Endometrium (tissue), 2 donors: ENCODE data around the gene ACRV1.

ENCODE experiments used
- FAIRE-seq: peaks from 2 replicates; lab custom pipeline; 2012; peaks lifted over from hg19 to GRCh38; lab: Jason Lieb, UNC
- donor health status: control.
- donor health status: control.

The ACRV1 gene

GRCh38 chr11:125649465-125650166, 31.0 kb downstream of the ACRV1 start:
- no peak for FAIRE-seq

DNA sequence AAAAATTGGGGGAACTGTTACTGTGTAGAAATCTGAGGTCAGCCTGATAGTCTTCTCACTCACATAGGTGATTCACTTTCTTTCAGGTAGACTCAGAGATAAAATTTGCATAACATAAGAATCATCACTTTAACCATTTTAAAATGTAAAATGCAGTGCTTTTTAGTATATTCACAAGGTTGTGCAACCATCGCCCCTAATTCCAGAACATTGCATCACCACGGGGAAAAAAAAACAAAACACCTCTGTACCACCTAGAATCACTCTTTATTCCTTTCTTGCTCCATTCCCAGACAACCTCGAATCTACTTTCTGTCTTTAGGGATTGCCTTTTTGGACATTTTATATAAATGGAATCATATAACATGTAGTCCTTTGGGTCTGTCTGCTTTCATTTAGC, 34.8 kb downstream of the ACRV1 start:
- no peak for FAIRE-seq

DNA sequence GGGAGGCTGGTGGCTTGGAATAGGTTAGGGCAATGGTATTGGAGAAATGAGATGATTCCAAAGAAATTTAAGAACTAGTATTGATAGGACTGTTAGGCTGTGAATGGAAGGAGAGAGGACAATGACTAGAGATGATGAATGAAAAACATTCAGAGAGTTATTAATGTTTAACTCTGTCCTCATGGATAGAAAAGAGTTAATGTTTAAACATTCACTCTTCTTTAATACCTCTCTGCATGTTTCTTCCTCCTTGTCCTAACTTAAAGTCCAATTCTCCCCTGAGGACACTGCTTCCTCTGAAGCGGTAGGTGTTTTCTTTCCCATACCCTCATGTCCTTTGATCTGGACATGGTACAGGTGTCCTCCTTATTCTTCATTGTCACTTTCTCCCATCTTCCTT, 42.3 kb downstream of the ACRV1 start:
- FAIRE-seq, result no peak

GRCh38 chr11:125637840-125638239, 42.8 kb downstream of the ACRV1 start:
- no peak for FAIRE-seq

DNA sequence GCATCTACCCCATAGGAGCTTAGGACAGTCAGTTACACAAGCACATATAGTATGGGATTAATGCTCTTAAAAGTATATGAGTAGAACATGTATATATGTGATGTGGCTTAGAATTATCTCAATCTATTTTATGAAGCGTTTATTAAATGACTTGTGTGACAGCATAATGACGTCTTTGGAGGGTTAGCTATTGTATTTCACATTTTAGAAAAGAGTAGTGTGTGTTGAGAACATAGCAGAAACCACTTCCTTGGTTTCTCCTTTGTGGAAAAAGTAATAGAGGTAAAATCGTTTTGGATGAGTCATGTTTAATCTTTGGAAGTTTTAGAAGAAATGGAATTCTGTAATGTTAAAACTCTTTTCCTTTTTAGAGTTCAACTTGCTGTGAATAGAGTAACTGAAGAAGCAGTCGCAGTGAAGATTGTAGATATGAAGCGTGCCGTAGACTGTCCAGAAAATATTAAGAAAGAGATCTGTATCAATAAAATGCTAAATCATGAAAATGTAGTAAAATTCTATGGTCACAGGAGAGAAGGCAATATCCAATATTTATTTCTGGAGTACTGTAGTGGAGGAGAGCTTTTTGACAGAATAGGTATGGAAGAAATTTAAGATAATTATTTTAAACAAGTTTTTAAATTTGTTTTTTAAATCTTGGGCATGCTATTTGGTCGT, 53.3 kb downstream of the ACRV1 start:
- no peak for FAIRE-seq

DNA sequence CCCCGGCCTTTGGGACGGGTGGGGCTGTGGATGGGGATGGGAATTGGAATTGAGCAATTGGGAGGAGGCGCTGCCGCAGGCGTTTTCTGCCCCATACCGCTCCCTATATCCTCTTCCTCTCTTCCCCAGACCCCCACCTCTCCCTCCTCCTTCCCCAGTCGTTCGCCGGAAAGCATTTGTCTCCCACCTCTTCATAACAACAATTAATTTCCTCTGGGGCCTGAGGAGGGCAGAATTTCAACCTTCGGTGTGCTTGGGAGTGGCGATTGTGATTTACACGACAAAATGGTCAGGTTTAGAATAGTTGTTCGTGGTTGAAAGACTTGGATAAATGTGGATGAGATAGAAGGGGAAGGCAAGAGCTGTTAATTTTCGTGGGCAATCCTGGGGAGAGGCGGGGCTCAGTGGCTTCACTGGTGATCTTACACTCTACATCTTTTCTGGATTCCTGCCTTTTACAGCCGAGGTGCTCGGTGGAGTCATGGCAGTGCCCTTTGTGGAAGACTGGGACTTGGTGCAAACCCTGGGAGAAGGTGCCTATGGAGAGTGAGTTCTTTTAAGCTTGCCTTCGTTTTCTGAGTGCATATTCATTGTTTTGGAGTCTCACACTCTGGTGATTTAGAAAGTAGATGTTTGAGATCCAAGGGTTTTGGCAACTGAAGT, 54.2 kb downstream of the ACRV1 start:
- no peak for FAIRE-seq

DNA sequence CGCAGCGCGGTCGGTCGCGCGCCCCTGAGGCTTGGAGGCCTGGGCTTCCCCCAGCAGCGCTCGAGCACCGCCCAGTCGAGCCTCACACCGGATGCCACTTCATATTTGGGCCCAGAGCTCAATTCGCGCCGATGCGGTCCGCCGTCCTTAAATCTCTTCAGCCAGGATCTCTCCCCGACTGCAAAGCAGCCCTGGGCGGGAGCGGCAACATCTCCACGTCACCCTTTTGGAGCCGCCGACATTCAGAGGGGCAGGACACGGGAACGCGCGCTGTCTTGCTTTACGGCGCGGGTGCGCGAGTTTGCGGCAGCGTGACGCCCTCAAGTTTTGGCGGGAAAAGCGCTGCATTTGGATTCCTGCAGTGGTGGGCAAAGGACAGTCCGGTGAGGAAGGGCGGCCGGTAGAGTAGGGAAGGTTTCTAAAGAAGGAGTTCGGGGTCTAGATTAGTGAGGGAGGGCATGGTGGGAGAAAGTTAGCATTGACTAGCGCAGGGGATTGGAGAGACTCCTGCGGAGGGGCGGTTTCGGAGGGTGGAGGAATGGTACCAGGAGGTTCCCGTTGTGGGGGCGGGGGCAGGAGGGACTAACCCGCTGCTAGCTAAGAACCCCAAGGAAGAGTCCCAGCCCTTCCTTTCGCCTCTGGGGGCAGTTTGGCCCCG, 54.9 kb downstream of the ACRV1 start:
- peak; percentile 37 for FAIRE-seq

- FAIRE-seq, result no peak
Observed at GRCh38 chr11:125625225-125625629, 55.4 kb downstream of the ACRV1 start.

- no peak for FAIRE-seq
Observed at GRCh38 chr11:125624756-125625213, 55.9 kb downstream of the ACRV1 start, which contains the start of gene CHEK1. CHEK1 (plus strand) TSS chr11:125625163; CDS start chr11:125626769, 1,606 bp downstream.

GRCh38 chr11:125623064-125623463, 57.6 kb downstream of the ACRV1 start:
- no peak for FAIRE-seq

- FAIRE-seq, result no peak
Observed at GRCh38 chr11:125621995-125622394, 58.7 kb downstream of the ACRV1 start.
